Endothelial cell (in vitro differentiated cells): ENCODE measurements around the gene NR2C2AP. TPM values are rescaled to one million over a fixed set of nuclear protein-coding genes. Genes with fewer than 3 reads are reported as not detected.

Experiments used
- DNase-seq: peaks from one replicate; pipeline ENCODE4 v3.0.0; 2021; ENCODE audit warnings: low spot score
- H3K27ac Mint-ChIP-seq: one replicate; pipeline ENCODE4 v1.8.0; 2021; ENCODE audit warnings: mixed read lengths, inconsistent platforms; ENCODE audit not compliant: unreplicated experiment
- H3K27me3 Mint-ChIP-seq: one replicate; pipeline ENCODE4 v1.8.0; 2021; ENCODE audit warnings: mild to moderate bottlenecking, moderate library complexity, mixed read lengths, inconsistent platforms; ENCODE audit not compliant: unreplicated experiment
- H3K36me3 Mint-ChIP-seq: one replicate; pipeline ENCODE4 v1.8.0; 2021; ENCODE audit warnings: mild to moderate bottlenecking, low read depth, mixed read lengths, inconsistent platforms; ENCODE audit not compliant: unreplicated experiment
- H3K4me1 Mint-ChIP-seq: one replicate; pipeline ENCODE4 v1.8.0; 2021; ENCODE audit warnings: mild to moderate bottlenecking, mixed read lengths, inconsistent platforms; ENCODE audit not compliant: unreplicated experiment
- H3K4me3 Mint-ChIP-seq: one replicate; pipeline ENCODE4 v1.8.0; 2021; ENCODE audit warnings: mild to moderate bottlenecking, mixed read lengths, inconsistent platforms; ENCODE audit not compliant: unreplicated experiment
- H3K9me3 Mint-ChIP-seq: one replicate; pipeline ENCODE4 v1.8.0; 2021; ENCODE audit warnings: mixed read lengths, inconsistent platforms; ENCODE audit not compliant: unreplicated experiment
- CTCF ChIP-seq: fragments of 200-600 bp; sonication (generic); IDR thresholded peaks from one replicate; pipeline ENCODE4 v1.5.0; 2021; ENCODE audit warnings: antibody characterized with exemption; ENCODE audit not compliant: unreplicated experiment
- total RNA-seq: library from RNA; stranded (reverse); fragmentation: NEBNext Ultra II Directional; extraction: Animal tissue kit (Norgen Biotek cat#: 25700); gene quantifications from one replicate; pipeline ENCODE4 v1.2.1, GENCODE V29; 2021; ENCODE audit not compliant: unreplicated experiment

The NR2C2AP gene
- total RNA-seq, 1 donor from 2014 or later: 4.3 TPM

GRCh38 chr19:19238126-19238894, 35.1 kb upstream of the NR2C2AP start:
- Mint-ChIP-seq H3K4me1 (no peaks in the 10 kb centered on the region), H3K27ac (no peak overlapping the region), H3K27me3 (peaks cover 10% of the 10 kb centered on the region), H3K4me3 (no peak overlapping the region), H3K9me3 (peaks cover 6% of the 10 kb centered on the region), H3K36me3 (no peaks in the 10 kb centered on the region)
- TF ChIP-seq CTCF: no peak
- no peak for DNase-seq

- Mint-ChIP-seq H3K27me3 (peaks cover 10% of the 10 kb centered on the region), H3K4me1 (no peaks in the 10 kb centered on the region), H3K36me3 (no peaks in the 10 kb centered on the region), H3K4me3 (no peak overlapping the region), H3K27ac (no peak overlapping the region), H3K9me3 (peaks cover 6% of the 10 kb centered on the region)
- no peak for TF ChIP-seq CTCF
- no peak for DNase-seq
Observed at GRCh38 chr19:19236173-19236572, 33.0 kb upstream of the NR2C2AP start.

DNA sequence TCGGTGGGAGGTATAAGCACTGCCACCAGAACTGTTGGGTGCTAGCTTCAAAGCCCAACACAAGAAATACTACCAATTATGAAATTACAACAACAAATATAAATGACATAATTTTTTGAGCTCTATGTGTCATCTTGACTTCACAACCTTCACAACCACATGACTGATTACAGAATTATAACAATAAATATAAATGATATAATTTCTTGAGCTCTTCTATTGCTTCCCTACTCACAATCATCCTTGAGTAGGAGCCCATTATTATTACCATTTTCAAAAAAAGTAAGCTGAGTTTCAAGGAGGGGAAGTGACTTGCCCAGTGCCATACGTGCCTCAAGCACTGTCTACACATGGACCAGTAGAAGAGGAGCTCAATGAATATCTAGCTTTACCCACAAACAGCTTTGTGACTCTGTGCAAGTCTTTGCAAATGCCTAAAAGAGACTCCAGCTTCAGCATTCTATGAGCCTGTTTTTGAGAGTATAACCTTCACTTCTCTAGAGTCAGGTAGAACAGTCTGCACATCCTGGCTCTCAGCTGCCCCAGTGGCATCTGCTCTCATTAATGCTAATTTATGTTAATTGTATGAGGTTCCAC, 31.1 kb upstream of the NR2C2AP start:
- Mint-ChIP-seq H3K36me3 (peaks cover 3% of the 10 kb centered on the region), H3K27me3 (peaks cover 10% of the 10 kb centered on the region), H3K27ac (no peak overlapping the region), H3K9me3 (peaks cover 6% of the 10 kb centered on the region), H3K4me1 (no peaks in the 10 kb centered on the region), H3K4me3 (no peak overlapping the region)
- no peak for DNase-seq
- no peak for TF ChIP-seq CTCF

DNA sequence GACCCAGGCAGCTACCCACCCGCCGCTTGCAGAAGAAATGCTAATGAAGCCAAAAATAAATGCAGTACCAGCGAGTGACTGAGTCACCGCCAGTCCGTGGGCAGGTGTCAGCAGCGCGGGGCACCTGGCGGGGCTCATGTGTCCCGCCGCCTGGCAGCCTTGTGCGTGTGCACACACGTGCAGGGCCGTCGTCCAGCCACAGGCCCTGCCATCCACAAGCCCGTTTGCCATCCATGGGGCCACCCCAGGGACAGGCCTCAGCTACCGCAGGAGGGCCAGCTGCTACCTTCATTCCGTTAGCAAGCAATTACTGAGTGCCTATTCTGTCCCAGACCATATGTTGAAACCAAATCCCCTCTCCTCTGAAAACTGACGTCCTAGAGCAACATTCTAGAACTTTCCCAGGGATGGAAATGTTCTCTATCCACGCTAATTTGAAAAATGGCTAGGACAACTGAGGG, 29.1 kb upstream of the NR2C2AP start:
- DNase-seq: no peak
- Mint-ChIP-seq H3K9me3 (peaks cover 6% of the 10 kb centered on the region), H3K4me1 (no peaks in the 10 kb centered on the region), H3K36me3 (peaks cover 3% of the 10 kb centered on the region), H3K4me3 (no peak overlapping the region), H3K27me3 (peaks cover 4% of the 10 kb centered on the region), H3K27ac (no peak overlapping the region)
- TF ChIP-seq CTCF: no peak

DNA sequence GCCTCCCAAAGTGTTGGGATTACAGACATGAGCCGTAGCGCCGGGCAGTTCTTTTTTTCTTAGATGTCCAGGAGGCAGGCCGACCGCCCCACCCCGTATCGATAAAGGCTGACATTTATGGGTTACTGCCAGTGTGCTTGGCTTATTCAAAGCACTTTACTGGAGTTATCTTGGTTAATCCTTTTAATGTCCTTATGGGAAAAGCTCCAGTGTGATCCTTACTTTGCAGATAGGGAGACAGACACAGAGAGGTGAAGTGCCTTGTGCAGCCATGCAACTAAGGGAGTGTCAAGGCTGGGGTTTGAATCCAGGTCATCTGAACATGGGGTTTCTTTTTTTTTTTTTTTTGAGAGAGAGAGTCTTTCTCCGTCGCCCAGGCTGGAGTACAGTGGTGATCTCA, 27.8 kb upstream of the NR2C2AP start:
- no peak for DNase-seq
- Mint-ChIP-seq H3K4me1 (no peaks in the 10 kb centered on the region), H3K27ac (no peak overlapping the region), H3K36me3 (peaks cover 3% of the 10 kb centered on the region), H3K27me3 (peaks cover 4% of the 10 kb centered on the region), H3K9me3 (peaks cover 2% of the 10 kb centered on the region), H3K4me3 (no peak overlapping the region)
- no peak for TF ChIP-seq CTCF
